HG02798 (cell line): ENCODE measurements around the gene MAST1.
"Not testable (repeated sequence)": the region's sequence is repeated elsewhere in the genome, so short reads cannot be mapped to it uniquely, and the experiment has no call there.

ENCODE experiments used
- ATAC-seq: cut with Tn5 transposase; IDR thresholded peaks from one replicate; pipeline ENCODE4 v1.9.1; 2021; ENCODE audit warnings: mild to moderate bottlenecking; ENCODE audit not compliant: unreplicated experiment, poor library complexity

Gene MAST1

GRCh38 chr19:12838886-12839756 is 806 bp downstream of the MAST1 start:
- ATAC-seq = no peak

DNA sequence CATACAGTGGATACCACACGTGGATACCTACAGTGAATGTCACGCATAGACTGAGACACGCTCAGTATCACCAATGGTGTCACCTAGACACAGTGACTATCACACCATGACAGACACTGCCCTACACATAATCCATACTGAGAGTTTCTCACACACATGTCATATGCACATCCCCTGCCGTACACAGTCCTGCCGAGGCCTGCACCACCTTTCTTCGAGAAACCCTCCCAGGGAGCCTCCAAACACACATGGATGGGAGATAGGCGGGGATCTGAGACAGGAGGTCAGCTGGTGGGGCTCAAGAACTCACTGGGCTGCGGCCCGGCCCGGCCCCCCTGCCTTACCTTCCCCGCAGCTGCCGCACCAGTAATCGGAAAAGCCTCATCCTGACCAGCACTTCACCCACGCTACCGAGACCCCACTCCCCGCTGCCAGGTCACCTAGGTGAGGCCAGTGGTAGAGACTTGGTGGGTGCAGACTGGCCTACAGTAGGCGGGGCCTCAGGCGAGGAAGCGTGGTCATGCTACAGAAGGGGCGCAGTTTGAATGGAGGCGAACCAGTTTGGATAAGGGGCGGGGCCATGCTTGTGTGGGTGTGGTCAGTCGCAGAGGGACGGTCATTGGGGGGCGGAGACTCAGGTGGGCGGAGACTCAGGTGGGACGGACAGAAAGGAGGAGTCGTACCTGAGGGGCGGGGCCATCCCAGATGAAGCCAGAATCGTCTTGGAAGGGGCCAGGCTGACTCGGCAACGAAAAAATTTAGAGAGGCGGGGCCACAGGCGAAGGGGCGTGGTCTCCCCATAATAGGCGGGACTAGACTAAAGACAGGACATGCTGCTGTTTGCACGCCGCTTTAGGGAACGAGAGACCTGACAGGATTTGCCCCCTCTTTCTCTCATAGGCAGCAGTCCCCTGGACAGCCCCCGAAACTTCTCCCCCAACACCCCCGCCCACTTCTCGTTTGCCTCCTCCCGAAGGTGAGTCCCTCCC is 2.1 kb downstream of the MAST1 start:
- ATAC-seq = no peak

DNA sequence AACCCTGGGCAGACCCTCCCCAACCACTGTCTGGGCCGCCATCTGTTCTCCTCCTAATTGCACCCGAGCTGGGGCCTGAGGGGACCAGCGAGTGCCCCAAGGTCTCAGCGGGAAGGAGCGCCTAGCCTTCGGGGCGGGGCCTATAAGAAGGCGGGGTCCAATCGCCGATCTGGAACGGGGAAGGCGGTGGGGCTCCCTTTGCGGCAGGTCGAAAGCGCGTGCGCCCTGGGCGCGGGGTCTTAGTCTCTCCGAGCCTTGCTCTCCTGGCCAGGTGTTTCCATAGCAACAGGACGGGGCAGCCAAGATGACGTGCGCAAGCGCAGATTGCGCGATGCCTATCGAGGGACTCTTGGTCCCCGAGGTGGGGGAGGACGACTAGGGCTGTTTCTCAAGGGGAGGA is 2.8 kb downstream of the MAST1 start:
- no peak for ATAC-seq

DNA sequence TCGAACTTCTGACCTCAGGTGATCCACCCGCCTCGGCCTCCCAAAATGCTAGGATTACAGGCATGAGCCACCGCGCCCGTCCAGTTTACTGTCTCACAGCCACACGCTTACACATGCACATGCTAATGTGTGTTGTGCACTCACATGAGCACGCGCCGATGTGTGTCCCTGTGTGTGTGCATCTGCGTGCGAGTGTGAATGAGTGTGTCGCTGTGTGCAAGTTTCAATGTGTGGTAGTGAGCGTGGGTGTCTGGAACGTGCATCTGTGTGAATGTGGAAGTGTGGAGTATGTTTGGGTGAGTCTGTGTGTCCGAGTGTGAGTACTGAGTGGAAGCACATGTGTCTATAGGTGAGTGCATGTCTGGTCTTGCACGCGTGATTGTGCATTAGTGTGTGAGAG is 4.2 kb downstream of the MAST1 start:
- ATAC-seq = no peak

- no peak for ATAC-seq
Observed at GRCh38 chr19:12843328-12843727, 5.0 kb downstream of the MAST1 start.

DNA sequence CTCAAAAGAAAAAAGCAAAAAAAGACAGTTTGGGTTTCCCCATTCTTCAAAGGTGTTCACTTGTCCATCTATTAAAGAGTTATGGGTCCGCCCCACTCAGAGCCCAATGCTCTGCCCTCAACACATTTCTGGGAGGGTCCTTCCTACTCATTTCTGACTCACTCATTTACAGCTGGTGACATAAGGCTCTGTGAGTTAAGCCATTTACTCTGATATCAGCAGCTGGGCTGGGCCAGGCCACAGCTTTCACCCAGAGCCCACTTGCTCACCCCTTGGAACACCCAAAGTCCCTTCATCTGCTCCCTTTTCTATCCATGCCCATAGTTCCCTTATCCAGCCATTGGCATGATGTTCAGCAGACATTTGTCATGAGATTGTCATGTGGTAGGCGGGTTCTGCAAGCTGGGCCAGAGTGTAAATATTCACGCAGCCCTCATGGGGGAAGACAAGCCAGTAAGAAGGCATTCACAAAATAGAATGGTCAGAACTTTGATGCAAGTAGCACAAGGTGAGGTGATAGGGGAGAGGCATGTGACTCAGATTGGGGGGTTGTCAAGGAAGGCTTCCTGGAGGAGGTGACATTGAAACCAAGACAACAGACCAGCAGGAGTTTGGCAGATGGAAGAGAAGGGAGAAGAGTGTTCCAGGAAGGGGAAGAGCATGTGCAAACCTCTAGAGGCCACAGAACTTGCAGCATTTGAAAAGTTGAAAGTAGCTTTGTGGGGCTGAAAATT is 5.9 kb downstream of the MAST1 start:
- ATAC-seq = no peak

DNA sequence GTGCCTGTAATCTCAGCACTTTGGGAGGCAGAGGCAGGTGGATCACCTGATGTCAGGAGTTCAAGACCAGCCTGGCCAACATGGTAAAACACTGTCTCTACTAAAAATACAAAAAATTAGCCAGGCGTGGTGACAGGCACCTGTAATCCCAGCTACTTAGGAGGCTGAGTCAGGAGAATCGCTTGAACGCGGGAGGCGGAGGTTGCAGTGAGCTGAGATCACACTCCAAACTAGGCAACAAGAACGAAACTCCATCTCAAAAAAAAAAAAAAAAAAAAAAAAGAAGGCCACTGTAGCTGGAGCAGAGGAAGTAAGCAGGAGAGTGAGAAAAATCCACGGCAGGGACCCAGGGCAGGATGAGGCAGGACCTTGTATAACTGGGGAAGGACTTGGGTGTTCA is 8.3 kb downstream of the MAST1 start:
- ATAC-seq = not testable (repeated sequence)

DNA sequence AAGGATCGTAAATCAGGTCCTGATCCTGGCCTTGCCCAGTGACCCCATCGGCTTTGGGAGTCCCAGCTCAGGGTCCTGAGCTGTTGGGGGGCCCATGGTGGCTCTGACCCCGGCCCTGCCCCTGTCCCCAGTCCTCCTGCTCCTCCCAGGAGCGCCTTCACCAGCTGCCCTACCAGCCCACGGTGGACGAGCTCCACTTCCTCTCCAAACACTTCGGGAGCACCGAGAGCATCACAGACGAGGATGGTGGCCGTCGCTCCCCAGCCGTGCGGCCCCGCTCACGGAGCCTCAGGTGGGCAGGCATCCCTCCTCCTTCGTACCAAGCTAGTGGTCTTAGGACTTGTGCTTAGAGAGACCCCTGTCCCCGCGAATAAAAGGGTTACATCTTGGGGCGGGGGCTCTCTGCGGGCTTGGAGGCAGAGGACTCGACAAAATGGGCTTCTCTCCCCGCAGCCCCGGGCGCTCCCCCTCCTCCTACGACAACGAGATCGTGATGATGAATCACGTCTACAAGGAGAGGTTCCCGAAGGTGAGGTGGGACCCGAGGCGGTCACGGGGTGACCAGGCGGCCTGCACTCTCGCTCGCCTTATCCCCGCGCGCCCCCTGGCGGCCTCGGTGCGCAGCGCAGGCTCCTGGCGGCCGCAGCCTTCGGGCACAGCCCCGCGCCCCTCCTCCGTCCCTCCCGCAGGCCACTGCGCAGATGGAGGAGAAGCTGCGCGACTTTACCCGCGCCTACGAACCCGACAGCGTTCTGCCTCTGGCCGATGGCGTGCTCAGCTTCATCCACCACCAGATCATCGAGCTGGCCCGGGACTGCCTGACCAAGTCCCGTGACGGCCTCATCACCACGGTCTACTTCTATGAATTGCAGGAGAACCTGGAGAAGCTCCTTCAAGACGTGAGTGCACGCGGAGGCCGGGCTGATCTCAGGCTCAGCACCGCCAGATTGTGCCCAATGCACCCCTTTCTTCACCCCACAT is 9.1 kb downstream of the MAST1 start:
- peak; percentile 74 for ATAC-seq

DNA sequence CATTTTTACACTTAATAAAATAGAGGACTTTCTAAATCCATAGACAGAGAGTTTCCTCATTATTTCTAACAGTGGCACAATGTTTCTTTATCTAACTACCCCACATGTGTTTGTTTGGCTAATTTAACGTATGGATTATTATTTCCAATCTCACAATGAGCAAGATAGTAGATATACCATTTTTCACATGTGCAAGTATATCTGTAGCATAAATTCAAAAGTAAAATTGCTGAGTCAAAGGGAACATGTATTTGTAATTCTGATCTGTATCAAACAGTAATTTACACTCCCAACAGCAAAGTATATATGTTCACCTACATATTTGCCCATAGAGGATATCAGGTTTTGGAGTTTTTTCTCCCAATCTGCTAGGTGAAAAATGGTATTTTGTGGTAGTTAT is 18.3 kb downstream of the MAST1 start:
- ATAC-seq = no peak

- no peak for ATAC-seq
Observed at GRCh38 chr19:12858041-12858928, 20.0 kb downstream of the MAST1 start.

DNA sequence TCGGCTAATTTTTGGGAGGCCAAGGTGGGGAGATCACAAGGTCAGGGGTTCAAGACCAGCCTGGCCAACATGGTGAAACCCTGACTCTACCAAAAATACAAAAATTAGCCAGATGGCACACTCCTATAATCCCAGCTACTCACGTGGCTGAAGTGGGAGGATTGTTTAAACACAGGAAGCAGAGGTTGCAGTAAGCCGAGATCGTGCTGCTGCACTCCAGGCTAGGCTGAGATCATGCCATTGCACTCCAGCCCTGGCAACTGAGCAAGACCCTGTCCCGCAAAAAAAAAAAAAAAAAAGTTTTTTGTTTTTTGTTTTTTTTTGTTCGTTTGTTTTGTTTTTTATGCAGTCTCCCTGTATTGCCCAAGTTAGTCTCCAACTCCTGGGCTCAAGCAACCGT is 21.2 kb downstream of the MAST1 start:
- ATAC-seq = no peak

DNA sequence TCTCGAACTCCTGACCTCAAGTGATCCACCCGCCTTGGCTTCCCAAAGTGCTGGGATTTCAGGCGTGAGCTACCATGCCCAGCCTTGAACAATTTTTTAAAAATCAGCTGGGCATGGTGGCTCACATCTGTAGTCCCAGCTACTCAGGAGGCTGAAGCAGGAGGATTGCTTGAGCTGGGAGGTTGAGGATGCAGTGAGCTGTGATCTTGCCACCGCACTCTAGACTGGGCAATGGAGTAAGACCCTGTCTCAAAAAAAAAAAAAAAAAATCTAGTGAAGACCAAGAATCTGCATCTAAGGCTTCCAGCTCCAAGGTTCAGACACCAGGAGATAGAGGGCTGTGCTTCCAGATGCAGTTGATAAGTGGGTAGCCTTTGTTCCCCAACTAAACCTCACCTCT is 25.8 kb downstream of the MAST1 start:
- ATAC-seq = no peak

- no peak for ATAC-seq
Observed at GRCh38 chr19:12864721-12865715, 26.7 kb downstream of the MAST1 start.

- no peak for ATAC-seq
Observed at GRCh38 chr19:12865746-12866415, 27.6 kb downstream of the MAST1 start.

DNA sequence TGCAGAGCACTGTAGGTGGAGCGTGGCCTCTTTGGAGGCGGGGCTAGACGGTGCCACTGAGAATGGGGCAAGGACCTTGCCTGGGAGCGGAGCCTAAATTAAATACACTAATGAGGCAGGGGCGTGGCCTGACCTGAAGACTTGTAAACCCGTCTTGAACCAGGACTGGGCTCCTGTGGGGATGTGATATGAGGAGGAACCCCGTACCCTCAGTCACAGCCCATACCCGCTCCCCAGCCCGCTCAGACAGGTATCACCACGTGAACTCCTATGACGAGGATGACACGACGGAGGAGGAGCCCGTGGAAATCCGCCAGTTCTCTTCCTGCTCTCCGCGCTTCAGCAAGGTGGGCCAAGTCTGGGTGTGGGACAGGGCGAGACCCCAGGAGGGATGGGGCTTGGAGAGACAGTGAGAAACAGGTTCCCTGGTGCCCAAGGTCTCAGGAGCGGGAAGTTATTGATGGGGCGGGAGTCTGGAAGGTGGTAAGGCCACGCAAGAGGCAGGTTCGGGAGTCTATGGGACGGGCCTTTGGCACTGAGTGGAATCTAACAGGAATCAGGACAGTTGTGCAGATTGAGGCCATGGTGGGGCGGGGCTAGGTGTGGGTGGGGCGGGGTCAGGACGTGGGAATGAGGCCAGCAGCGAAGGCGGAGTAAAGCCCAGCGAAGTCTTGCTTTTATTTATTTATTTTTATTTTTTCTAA is 28.3 kb downstream of the MAST1 start:
- ATAC-seq = no peak
